ENCODE measurements around the gene DOK3.

The DOK3 gene

GRCh38 chr5:177471610-177472356 is 37.8 kb downstream of the DOK3 start:
- DNase-seq: no peak
- TF ChIP-seq POLR2A (IDR thresholded peaks at IDR 0.05; ENCODE audit: low read length) (no peak), GATA1 (IDR thresholded peaks at IDR 0.05; ENCODE audit: low read depth, low read length) (no peak)

DNA sequence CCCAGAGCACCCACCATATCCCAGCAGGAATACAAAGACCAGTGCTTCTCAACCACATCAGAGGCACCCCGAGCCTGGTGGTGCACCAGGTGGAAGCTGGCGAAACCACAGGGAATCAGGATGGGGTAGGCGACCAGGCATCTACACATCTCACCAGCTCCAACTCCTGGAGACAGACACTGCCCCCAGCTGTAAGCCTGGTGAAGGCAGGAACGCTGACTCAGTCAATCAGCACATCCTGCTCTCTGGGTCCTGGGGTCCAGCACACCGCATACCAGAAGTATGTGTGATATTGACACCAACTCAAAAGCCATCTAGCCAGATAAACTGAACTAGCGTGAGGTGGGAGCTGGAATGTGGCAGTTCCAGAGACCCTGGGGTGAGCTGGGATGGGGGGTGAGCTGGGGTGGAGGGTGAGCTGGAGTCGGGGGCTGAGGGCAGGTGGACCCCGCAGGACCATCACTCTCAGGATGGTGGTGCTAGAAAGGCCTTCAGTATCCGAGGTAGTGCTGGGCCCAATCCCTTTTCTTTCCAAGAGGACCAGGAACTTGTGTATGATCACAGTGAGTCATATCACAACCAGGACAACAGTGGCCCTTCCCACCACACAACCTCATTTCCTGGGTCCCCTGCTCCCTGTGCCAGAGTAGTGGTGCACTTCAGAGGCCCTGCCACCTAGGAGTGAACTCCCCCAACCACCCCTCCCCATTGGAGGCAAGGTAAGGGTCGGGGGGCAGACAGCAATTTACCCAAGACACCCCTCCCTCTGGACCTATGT is 38.7 kb downstream of the DOK3 start:
- TF ChIP-seq GATA1 (IDR thresholded peaks at IDR 0.05; ENCODE audit: low read depth, low read length) (no peak), POLR2A (IDR thresholded peaks at IDR 0.05; ENCODE audit: low read length) (no peak)

DNA sequence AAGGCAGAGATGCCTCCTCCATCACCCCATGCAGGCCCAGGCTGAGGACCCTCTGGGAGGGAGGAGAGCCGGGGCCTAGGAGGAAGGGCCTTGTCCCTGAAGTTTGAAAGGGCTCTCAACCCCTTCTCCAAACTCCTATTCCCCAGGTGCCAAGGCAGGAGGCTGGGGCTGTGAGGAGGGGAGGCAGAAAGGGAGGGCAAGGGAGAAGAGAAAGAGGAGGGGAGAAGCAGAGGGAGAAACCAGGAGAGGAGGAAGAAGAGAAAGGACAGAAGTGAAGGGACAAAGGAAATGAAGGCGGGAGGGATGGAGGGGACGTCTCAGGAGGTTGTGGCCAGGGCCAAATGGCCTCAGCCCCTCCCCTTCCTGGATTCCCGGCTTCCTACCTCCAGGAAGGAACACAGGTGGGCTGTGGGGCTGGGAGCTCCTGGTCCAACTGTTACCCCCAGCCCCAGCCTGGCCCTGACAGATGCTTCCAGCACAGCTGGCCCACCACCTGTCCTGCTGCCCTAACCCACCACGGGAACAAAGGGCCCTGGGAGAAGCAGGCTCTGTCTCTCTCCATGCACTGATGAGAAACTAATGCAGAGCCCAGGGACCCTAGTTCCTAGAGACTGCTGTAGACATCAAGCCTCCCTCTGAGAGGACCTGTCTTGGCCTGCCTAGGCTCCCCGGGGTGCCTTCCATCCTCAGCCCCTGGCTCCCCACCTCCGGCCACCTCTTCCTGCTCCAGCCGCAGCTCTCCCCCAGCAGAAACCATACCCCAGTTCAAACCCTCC is 39.7 kb downstream of the DOK3 start:
- DNase-seq: no peak
- TF ChIP-seq POLR2A (IDR thresholded peaks at IDR 0.05; ENCODE audit: low read length) (no peak), GATA1 (IDR thresholded peaks at IDR 0.05; ENCODE audit: low read depth, low read length) (no peak)

More for the DNA sequence above, 38.7 kb downstream of the DOK3 start:
- DNase-seq: no peak

- no peak for DNase-seq
- TF ChIP-seq POLR2A (IDR thresholded peaks at IDR 0.05; ENCODE audit: low read length): no peak
- no peak for TF ChIP-seq GATA1 (IDR thresholded peaks at IDR 0.05; ENCODE audit: low read depth, low read length)
Observed at GRCh38 chr5:177468685-177469628, 40.7 kb downstream of the DOK3 start.

GRCh38 chr5:177468329-177468684 is 41.3 kb downstream of the DOK3 start:
- TF ChIP-seq GATA1 (IDR thresholded peaks at IDR 0.05; ENCODE audit: low read depth, low read length) (no peak), POLR2A (IDR thresholded peaks at IDR 0.05; ENCODE audit: low read length) (no peak)
- no peak for DNase-seq

DNA sequence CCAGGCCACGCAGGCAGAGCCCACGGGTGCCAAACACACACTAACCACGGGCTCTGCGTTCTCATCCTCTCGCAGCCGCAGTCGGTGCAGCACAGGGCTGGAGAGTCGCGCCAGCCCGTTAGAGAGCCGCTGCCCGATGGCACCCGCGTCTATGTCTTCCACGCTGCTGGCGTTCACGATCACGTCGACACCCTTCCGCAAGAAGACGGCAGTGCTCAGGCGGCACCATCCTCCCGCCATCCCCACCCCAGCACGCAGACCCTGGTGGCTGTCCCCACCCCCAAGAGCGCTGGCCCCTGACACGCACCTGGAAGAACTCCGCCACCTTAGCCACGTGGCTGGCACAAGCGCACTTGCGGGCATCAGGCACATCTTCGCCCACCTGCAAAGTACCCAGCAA is 42.2 kb downstream of the DOK3 start:
- DNase-seq: no peak
- TF ChIP-seq POLR2A (IDR thresholded peaks at IDR 0.05; ENCODE audit: low read length) (no peak), GATA1 (IDR thresholded peaks at IDR 0.05; ENCODE audit: low read depth, low read length) (no peak)

- no peak for DNase-seq
- TF ChIP-seq GATA1 (IDR thresholded peaks at IDR 0.05; ENCODE audit: low read depth, low read length) (no peak), POLR2A (IDR thresholded peaks at IDR 0.05; ENCODE audit: low read length) (no peak)
Observed at GRCh38 chr5:177466861-177467260, 42.8 kb downstream of the DOK3 start.

GRCh38 chr5:177465044-177465443 is 44.6 kb downstream of the DOK3 start:
- DNase-seq: no peak
- TF ChIP-seq POLR2A (IDR thresholded peaks at IDR 0.05; ENCODE audit: low read length) (no peak), GATA1 (IDR thresholded peaks at IDR 0.05; ENCODE audit: low read depth, low read length) (no peak)

- DNase-seq: no peak
- TF ChIP-seq GATA1 (IDR thresholded peaks at IDR 0.05; ENCODE audit: low read depth, low read length) (no peak), POLR2A (IDR thresholded peaks at IDR 0.05; ENCODE audit: low read length) (no peak)
Observed at GRCh38 chr5:177462021-177462670, 47.5 kb downstream of the DOK3 start.

- no peak for DNase-seq
- TF ChIP-seq POLR2A (IDR thresholded peaks at IDR 0.05; ENCODE audit: low read length): no peak
- no peak for TF ChIP-seq GATA1 (IDR thresholded peaks at IDR 0.05; ENCODE audit: low read depth, low read length)
Observed at GRCh38 chr5:177459819-177460628, 49.6 kb downstream of the DOK3 start.

DNA sequence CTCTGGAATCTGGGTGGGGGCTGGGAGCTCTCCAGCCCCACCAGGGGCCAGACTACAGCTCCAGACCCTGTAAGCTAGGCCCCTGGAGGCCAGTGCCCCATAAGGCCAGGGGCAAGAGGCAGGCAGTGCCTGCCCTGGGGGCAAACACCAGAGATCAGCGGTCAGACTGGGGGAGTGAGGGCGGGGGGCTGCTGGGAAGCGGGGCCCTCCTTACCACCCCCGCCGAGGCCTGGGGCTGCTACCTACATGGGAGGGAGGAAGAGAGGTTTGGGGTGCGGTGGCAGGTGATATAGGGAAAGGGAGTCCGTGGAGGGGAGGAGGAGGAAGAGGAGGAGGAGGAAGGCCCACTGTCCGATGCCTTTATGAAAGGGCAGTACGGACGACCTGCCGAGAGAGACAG is 50.3 kb downstream of the DOK3 start:
- TF ChIP-seq GATA1 (IDR thresholded peaks at IDR 0.05; ENCODE audit: low read depth, low read length) (no peak), POLR2A (IDR thresholded peaks at IDR 0.05; ENCODE audit: low read length) (no peak)
- DNase-seq: no peak

GRCh38 chr5:177458912-177459350 is 50.7 kb downstream of the DOK3 start:
- no peak for DNase-seq

More at GRCh38 chr5:177458912-177459350, 50.7 kb downstream of the DOK3 start:
- TF ChIP-seq GATA1 (IDR thresholded peaks at IDR 0.05; ENCODE audit: low read depth, low read length) (no peak), POLR2A (IDR thresholded peaks at IDR 0.05; ENCODE audit: low read length) (no peak)

All from erythroblast (primary cell).